ENCODE data around the gene FBXO15. TPM values are rescaled to one million over a fixed set of nuclear protein-coding genes. Genes with fewer than 3 reads are reported as not detected.

FBXO15 gene
- total RNA-seq, 4 donors from 2014 or later, result 0.54 to 1.9 (median 0.72) TPM

DNA sequence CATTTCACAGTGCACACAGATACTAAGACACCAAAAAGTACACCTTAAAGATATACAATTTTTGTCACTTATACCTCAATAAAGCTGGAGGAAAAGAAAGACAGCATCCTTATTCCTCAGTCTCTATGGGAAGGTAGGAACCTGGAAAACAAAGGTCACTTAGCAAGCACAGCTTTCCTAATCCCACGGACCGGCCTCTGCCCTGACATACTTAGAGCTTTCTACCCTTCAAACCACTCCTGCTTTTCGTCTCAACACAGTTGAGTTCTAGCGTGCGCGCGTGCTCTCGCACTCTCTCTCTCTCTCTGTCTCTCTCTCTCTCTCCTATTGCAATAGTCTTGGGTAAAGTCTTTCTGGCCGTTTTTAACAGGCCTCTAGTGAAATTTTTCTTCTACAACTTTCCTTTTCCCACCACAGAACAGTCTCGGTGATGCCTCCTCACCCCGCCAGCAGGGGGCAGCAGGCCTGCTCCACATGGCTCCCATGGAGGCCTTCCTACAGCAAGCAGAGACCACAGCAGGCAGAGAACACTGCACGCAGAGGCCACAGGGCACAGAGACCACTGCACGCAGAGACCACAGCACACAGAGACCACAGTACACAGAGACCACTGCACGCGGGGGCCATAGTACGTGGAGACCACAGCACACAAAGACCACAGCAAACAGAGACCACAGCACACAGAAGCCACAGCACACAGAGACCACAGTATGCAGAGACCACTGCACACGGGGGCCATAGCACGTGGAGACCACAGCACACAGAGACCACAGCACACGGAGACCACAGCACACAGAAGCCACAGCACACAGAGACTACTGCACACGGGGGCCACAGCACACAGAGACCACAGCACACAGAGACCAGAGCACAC, 106.9 kb downstream of the FBXO15 start:
- H3K27ac ChIP-seq, result no peak overlapping the region
- H3K4me3 ChIP-seq (replicated peaks in 1 of 3), result no peak overlapping the region
- no peaks in the 10 kb centered on the region for H3K9me3 ChIP-seq
- WGBS, 2 donors, result 69 to 75% methylated on average over 19 to 20 of the region's 20 CpGs
- no peaks in the 10 kb centered on the region for H3K27me3 ChIP-seq
- H3K36me3 ChIP-seq, result no peaks in the 10 kb centered on the region
- TF ChIP-seq POLR2A (IDR thresholded peaks at IDR 0.05) (no peak), CTCF (IDR thresholded peaks at IDR 0.05) (no peak)
- no peak for DNase-seq
- no peaks in the 10 kb centered on the region for H3K4me1 ChIP-seq
- intact Hi-C loops (cut with DNase I), result no loop called here

- DNase-seq, result no peak
- Histone ChIP-seq H3K27me3 (no peaks in the 10 kb centered on the region), H3K36me3 (no peaks in the 10 kb centered on the region), H3K9me3 (no peaks in the 10 kb centered on the region), H3K4me1 (no peaks in the 10 kb centered on the region), H3K4me3 (replicated peaks in 1 of 3) (no peak overlapping the region), H3K27ac (no peak overlapping the region)
- WGBS, 2 donors, result 89 to 91% methylated on average over 4 of the region's 4 CpGs
- intact Hi-C loops (cut with DNase I), result no loop called here
- no peak for TF ChIP-seq POLR2A (IDR thresholded peaks at IDR 0.05)
- no peak for TF ChIP-seq CTCF (IDR thresholded peaks at IDR 0.05)
Measured at GRCh38 chr18:74040008-74040407, 107.6 kb downstream of the FBXO15 start.

DNA sequence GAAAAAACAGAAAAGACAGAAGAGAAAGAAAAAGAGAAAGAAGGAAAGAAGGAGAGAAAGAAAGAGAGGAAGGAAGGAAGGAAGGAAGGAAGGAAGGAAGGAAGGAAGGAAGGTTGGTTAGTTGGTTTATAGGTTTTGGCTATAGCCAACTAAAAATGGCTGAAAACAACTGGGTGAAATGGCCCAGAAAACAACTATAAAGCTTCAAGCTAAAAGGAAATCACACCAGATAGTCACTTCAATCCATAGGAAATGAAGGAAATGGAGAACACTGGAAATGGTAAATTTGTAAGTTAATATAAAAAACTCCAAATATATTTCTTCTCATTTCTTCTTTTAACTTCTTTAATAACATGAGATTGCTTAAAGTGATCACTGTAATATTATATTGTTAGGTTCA, 118.5 kb downstream of the FBXO15 start:
- intact Hi-C loops (cut with DNase I), result no loop called here

More for the DNA sequence above, 118.5 kb downstream of the FBXO15 start:
- no peaks in the 10 kb centered on the region for H3K36me3 ChIP-seq
- H3K4me1 ChIP-seq, result no peaks in the 10 kb centered on the region
- no peak for TF ChIP-seq CTCF (IDR thresholded peaks at IDR 0.05)
- TF ChIP-seq POLR2A (IDR thresholded peaks at IDR 0.05), result no peak
- H3K27ac ChIP-seq, result no peak overlapping the region
- no peaks in the 10 kb centered on the region for H3K9me3 ChIP-seq
- H3K27me3 ChIP-seq, result no peaks in the 10 kb centered on the region
- DNase-seq, result no peak
- no peak overlapping the region for H3K4me3 ChIP-seq (replicated peaks in 1 of 3)

Other genes with a start within 250 kb of the FBXO15 start
- 10 to 100 TPM; 18.2 to 47.0 (median 27.9) TPM for gene TIMM21, start 689 bp upstream of the FBXO15 start, total RNA-seq
- 10 to 100 TPM; 45.7 to 95.3 (median 64.5) TPM for gene CYB5A, start 144.1 kb upstream of the FBXO15 start, total RNA-seq
- gene C18orf63, start 168.0 kb upstream of the FBXO15 start, total RNA-seq, result not detected

All from thyroid gland (tissue), 4 donors.